GM18867 (cell line): ENCODE results near the gene MORN5.
"Not testable (repeated sequence)": the region's sequence is repeated elsewhere in the genome, so short reads cannot be mapped to it uniquely, and the experiment has no call there.

ENCODE experiments used
- ATAC-seq: cut with Tn5 transposase; IDR thresholded peaks from one replicate; pipeline ENCODE4 v1.9.1; 2021; ENCODE audit warnings: mild to moderate bottlenecking, moderate library complexity; ENCODE audit not compliant: unreplicated experiment

MORN5 gene

DNA sequence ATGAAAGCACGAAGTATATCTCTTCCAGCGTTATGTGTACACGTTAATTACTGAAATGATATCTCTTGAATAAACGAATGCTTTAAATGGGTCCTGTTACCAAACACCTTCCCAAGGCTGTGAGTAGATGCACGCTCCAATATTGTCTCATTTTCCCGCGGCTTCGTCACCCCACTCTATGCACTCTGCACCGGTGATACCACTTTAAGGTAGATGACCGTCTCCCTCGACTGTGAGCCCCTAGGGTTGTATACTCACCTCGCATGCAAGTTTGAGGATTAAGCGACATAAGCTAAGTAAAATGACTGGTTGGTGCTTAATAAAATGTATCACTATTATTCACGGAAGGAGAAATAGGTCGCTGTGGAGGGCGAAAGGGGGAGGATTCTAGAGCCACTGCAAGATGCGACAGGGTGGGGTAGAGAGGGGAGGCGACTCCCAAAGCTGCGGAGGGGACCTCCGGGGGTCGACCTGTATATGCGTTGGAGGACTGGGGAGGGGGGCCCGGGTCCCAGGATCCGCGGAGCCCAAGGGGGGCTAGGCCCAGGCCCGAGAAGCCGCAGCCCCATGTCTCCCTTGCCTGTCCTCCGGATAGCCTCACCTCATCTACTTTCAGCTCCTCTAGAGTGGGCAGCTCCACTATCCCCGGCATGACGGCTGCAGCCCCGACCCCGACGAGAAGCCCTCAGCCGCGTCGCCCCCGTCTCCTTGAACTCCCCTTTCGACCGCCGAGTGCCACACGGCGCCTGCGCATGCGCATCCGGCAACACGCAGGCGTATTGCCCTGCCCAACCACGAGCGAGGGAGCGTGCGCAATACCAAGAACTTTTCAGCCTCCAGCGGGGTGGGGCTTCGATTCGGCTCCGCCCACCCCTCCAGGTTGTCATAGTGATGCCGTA lies at the start of gene MORN5, which contains the start of gene NDUFA8:
MORN5 (plus strand) TSS at position 883 of the 899 bp plus-strand sequence. CDS start 65 bp downstream, outside the sequence.
NDUFA8 (minus strand) TSS at position 754 of the 899 bp plus-strand sequence; CDS start at position 652, 102 bp downstream.
- peak; percentile 96 for ATAC-seq

DNA sequence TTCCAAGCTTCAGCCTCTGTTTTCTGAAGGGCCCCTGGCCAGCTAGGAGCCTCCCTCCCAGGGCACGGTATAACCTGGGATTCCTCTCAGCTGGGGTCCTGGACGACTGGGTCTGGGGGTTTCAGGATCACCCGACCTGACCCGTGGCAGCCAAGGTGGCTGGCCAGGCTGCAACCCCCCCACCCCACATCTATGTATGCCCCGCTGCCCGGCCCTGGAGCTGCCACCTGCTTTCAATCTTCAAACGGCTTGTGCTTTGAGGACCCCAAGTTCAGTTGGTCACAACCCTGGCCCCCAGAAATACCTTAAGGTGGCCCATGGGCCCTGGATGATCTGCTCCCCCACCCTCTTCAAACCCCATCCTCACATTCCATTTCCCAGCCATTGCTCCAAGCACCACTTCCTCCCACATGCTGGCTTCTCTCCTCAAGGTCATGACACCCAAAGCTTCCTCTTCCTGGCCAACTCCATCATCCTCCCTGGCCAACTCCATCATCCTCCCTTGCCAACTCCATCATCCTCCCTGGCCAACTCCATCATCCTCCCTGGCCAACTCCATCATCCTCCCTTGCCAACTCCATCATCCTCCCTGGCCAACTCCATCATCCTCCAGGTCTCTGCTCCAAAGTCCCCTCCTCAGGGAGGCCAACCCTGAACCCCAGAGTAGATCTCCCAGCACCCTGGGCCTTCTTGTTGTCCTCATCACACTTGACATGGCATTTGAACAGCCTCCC lies 49.4 kb upstream of the MORN5 start:
- ATAC-seq = no peak

DNA sequence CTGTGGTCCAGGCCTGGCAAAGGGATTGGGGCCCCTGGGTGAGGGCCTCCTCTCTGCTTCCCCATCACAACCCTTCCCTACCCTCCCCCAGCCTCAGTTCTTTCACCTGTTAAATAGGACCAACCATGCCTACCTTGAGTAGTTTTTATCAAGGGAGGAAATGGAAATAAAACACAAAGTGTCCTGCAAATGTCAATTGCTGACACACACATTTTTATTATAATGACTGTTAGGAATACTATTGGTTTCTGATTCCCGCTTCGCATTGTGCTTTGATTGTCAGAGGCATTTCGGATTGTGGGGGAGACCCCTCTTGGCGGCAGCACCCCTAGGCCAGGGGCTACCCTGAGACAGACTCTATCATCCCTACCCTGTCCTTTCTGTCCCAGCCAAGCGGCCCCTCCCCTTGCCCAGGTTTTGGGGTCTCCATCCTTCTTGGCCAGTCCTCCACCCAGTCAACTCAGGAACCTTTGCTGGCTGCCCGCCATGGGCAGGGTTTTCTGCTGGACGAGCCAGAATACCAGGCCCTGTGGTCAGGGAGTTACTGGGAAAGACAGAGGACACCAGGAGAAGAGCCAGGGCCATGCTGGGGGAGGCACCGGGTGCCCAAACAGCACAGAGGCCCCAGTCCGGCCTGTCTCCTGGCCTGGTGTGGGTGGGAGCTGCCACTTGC lies 48.2 kb upstream of the MORN5 start:
- no peak for ATAC-seq

DNA sequence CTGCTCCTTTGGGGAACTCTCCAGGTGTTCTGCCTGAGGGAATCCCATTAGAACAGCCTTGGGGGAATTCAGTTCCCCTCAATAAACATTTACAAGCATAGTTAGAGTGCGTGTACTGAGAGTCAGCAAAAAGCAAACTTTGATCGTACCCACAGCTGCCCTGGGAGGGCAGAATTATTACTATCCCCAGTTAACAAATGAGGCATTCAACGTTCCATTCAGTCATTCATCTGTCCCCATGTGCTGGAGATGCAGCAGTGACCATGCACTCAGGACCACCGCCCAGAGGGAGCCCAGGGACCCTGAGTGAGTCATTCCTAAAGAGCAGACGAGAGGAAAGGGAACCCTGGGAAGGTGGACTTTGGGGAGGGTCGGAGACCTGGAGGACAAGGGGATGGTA lies 47.5 kb upstream of the MORN5 start:
- no peak for ATAC-seq

DNA sequence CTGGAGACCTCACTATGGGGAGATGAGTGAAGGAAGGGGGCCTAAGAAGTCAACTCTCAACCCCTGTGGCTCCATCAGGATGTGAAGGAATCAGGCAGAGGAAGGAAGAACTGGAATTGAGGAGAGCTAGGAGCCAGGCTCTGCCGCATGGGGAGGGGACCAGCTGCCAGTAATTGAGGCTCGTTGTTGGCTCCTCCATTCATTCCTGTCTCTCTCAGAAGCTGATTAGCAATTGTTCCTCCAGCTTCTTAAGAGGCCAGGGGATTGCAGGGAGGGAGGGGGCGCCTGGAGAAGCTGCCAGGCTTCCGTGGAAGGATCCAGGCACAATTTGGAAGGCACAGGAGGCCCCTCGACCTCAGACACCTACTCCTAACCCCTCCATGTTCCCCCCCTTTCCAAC lies 46.1 kb upstream of the MORN5 start:
- no peak for ATAC-seq

DNA sequence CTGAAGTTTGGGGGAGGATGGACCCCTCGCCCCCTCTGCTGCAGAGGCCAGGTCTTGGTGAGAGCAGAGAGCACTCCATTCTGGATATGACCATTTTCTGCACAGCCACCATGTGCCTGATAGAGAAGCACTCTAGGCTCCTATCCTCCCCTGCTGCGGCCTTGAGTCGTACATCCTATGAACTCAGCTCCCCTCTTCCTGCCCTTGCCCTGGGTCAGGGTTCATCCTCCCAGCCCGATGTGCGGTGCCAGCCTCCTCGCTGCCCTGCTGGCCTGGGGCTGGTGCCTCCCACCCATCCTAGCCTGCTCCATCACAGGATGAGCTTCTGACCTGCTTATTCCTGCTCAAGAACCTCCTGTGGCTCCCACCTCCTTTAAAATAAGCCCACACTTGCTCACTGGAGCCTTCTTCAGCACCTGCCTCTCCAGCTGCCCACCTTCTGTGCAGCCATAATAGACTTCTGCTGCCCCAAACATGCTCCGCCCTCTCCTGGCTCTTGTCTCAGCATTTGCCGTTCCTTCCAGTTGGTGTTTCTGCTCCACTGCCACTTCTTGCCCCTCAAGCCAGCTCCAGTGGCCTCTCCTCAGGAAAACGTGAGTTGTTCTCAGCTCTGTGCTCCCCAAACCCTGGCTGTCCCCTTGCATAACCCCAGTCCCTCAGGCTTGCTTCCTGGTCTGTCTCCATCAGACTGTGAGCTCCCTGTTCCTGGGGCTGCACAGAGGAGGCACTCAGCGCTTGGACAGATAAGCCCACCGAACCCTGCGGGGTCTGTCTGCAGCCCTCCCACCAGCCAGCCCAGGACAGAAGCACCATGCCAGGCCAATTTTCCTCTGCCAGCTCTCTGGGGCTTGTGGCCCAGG lies 44.3 kb upstream of the MORN5 start:
- ATAC-seq = no peak

DNA sequence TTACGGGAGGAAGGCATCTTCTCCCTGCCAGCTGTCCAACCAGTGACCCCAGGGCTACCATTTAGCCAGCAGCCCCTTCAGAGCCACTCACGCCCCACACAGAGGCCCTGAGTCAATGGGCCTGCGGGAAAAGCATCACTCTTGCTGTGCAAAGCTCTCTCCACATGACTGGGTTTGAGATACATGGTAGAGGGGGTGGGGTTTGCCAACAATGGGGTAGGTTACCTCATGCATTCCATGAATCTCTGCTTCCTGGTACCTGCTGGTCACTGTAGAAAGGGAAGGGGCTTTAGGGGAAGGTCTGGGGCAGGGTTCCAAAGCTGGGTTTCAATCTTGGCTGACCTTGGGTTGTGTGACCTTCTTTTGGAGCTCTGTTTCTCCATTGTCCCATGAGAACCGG lies 43.7 kb upstream of the MORN5 start:
- no peak for ATAC-seq

DNA sequence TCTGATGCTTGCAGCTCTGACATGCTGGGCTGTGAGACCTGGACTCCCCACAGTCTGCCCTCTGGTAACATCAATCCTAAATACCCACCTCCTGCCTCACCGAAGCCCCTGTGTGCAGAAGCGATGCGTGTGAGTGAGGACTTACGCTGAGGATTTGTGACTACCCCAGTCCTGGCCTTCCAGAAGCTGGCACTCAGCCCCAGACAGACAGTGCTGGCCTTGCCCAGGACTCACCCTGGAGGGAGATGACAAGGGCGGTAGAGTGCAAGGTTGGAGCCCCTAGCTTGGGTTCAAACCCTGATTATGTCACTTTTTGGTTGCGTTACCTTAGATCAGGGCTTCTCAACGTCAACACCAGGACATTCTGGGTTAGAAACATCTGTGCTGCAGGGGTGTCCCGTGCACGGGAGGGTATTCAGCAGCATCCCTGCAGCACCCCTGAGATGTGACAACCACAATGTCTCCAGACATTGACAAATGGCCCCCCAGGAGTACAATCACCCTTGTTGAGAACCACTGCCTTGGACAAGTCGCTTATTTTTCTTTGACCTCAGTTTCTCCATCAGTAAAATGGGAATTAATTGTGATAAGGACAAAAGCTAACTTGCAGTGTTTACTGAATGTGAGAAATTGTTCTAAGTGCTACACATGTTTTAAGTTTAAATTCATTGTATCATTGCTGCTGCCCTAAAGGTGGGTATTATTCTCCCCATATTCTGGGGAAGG lies 43.1 kb upstream of the MORN5 start:
- ATAC-seq = no peak

DNA sequence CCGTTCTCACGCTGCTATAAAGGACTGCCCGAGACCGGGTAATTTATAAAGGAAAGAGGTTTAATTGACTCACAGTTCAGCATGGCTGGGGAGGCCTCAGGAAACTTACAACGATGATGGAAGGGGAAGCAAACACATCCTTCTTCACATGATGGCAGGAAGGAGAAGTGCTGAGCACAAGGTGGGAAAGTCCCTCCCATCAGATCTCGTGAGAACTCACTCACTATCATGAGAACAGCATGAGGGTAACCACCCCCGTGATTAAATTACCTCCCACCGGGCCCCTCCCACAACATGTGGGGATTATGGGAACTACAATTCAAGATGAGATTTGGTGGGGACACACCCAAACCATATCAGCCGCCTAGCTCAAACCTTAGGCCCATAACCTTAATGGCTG lies 42.5 kb upstream of the MORN5 start:
- not testable (repeated sequence) for ATAC-seq

DNA sequence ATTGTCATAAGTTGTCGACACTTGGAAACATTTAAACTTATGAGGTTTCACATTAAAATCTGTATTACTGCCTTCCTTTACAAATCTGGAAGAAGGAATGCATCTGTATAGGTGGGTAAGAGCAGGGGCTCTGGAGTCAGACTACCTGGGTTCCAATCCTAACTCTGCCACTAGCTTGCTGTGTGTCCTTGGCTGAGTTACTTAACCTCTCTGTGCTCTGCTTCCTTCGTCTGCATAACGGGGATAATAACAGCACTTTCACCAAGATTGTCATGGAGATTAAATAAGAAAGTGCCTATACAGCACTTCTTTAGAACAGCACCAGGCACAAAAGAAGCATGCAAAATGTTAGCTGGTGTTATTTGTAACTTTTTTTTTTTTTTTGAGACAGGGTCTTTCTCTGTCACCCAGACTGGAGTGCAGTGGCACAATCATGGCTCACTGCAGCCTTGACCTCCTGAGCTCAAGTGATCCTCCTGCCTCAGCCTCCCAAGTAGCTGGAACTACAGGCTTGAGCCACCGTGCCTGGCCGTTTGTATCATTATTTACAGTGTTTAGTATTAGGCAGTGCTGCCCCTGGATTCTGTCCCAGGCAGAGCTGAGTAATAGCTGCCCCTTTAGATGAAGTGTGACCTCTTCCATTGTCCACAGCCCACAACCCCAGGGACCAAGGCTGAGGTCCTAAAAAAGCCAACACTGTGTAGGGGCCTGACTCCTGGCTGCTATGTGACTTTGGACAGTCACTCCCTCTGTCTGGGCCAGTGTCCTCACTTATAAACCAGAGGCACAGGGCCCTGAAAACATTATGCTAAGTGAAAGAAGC lies 41.2 kb upstream of the MORN5 start:
- ATAC-seq = no peak

DNA sequence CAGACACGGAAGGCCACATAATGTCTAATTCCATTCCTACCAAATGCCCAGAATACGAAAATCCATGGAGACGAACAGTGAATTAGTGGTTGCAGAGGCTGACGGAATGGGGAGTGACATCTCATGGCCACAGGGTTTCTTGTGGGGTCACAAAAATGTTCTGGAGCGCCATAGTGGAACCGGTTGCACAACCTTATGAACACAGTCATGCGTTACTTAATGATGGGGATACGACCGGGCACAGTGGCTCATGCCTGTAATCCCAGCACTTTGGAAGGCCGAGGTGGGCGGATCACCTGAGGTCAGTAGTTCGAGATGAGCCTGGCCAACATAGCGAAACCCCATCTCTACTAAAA lies 40.6 kb upstream of the MORN5 start:
- ATAC-seq = no peak

DNA sequence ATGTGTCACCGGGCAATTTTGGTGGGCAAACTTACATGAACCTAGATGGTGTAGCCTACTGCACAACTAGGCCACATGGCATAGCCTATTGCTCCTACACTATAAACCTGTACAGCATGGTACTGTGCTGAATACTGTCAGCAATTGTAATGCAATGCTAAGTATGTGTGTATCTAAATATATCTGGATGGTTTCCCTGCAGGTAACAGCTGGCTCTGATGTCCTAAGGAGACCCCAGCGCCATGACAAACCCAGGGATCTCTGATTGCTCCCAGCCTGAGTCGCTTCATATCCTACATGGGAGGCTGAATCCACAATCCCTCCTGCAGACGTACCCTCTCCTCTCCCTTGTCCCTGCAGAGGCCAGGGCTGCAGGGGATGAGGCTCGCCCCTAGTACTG lies 40.0 kb upstream of the MORN5 start:
- ATAC-seq = no peak

DNA sequence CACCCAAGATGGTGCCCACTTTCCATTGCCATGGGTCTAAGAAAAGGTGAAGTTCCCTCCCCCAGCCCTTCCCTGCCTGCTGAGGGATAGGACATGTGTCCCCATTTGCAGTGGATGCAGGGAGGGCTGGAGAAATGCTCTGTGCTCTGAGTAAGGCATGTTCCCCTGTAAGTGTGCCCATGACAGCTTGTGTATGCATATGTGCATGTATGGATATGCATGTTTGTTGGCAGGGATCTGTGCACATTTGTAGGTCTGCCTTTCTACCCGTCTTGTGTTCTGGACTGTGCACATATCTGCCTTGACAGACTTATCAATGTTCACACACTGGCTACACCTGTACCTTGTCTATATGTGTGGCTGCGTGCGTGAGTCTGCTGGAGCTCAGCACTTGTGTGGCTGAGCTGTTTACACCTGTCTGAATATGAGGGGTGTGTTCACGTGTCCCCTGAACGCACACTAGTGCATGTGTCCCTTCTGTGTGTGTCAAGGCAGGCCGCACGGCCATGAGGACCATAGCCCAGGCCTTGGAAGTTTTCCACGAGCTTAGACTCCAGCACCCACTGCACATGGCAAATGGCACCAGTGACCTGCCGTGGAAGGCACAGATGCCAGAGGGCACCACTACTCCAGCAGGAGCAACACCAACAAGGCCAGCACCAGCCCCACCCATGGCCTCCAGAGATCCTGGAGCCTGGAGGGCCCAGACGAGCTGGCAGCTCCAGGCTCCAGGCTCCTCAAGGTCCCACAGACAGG lies 39.2 kb upstream of the MORN5 start:
- ATAC-seq = no peak

DNA sequence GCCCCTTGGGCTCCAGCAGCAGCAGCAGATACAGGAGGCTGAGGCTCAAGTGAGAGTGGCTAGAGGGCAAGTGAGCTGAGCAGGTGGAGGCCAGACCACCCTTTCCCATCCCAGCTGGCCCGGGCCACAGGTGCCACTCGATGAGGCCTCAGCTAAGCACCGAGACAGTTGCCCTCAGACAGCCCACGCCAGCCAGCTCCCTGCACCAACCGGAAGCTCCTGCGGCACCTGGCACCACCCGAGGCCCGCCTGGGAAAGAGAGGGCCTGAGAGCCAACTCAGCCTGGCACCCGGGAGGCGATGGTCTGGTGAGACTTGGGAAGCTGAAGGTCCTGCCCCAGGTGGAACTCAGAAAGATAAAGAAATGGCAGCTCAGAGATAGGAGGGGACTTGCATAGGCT lies 38.3 kb upstream of the MORN5 start:
- ATAC-seq = no peak

DNA sequence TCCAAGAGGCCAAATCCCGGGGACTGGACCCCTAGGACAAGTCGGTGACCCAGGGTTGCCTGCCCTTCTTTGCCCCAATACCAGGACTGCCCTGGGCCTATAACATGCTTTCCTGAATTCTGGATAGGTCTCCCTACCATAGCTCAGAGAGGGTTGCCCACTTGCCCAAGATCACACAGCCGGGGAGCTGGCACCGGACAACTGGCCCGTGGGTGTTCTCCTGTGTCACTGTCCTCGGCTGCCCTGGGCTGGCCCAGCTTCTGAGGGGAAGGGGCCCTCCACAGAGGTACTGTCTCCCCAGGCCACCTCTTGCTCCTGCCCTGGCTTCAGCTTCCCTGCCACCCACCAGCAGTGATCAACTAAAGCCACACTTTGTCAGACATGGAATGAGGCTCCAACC lies 37.8 kb upstream of the MORN5 start:
- no peak for ATAC-seq

DNA sequence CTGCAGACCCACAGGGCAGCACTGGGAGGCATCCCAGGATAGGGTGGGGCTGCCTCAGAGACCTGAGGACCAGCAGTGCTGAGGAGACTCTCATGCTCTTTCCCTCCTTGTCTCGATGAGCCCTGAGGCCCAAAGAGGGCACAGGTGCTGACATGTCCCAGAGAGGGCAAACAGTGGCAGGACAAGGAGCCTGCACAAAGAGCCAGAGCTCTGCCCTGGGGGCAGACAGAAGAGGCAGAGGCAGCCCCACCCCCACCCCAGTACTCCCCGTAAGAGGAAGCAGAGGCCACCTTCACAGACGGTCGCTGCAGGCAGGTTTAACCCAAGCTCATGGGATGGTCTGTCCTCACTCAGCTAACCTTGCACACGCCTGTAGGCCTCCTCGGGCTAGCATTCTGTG lies 37.2 kb upstream of the MORN5 start:
- no peak for ATAC-seq

DNA sequence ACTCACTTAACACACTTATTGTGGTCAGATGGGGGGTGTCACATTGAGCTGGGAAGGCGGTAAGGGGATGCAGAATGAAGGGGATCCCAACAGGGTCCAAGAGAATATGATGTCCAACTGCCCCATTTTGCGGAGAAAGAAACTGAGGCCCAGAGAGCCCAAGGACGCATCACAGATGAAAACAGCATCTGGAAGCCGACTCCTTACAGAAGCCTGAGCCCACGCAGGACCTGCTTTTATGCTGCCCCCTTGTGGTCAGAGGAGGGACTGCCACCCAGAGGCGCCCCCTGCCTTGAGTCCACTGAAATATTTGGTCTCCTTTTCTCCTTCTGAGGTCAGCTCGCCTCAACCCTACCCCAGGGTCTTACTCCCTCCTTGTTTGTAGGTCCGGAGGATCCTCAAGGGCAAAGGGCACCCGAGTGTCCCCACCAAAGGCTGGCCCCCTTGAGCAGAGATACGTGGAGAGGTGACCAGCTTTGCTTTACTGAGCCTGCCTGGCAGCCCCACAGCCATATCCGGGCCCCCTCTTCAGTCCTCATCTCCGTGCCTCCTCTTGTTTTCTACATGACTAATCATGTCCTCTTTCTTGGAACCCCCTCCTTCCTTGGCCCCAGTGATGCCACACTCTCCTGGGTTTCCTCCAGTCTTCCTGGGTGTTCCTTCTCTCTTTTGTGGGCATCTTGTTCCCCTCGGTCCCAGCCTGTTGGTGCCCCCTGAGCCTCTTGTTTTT lies 36.6 kb upstream of the MORN5 start:
- peak; percentile 50 for ATAC-seq

DNA sequence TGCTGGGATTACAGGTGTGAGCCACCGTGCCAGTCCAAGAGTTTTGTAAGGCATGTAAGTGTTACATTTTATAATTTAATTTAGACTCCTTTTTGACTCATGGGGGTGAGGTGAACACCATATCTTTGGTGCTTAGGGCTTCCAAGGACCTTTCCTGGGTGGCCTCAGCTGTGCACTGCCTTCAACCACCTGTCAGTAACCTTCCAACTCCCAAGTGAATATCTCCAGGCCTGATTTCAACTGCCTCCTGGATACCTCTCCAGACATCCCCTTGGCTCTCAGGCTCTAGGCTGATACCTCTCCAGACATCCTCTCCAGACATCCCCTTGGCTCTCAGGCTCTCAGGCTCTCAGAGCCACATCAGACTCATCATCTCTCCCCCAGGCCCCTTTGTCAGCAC lies 35.7 kb upstream of the MORN5 start:
- ATAC-seq = no peak
